Neutrophil (primary cell): Measurements from ENCODE around the gene CRMP1.

Experiments used
- H3K27ac ChIP-seq: fragments of 200-600 bp; sonication (generic); 2 replicates; pipeline ENCODE4 v1.5.1; 2016; ENCODE audit warnings: mild to moderate bottlenecking, moderate library complexity
- H3K27me3 ChIP-seq: fragments of 200-600 bp; sonication (generic); 2 replicates; pipeline ENCODE4 v1.6.0; 2016; ENCODE audit warnings: mild to moderate bottlenecking
- H3K36me3 ChIP-seq: fragments of 200-600 bp; sonication (generic); 2 replicates; pipeline ENCODE4 v1.5.1; 2017
- H3K4me1 ChIP-seq, 2 experiments: fragments of 200-600 bp in 1 of 2; sonication (generic) in 1 of 2; 1 replicate in 1 of 2; 2 replicates in 1 of 2; pipeline versions ENCODE4 v1.5.1 to v1.6.1; 2013 to 2016; ENCODE audit warnings: low read depth in 1 of 2, low read length in 1 of 2, mild to moderate bottlenecking in 1 of 2, moderate library complexity in 1 of 2; ENCODE audit not compliant: control insufficient read depth in 1 of 2, insufficient read depth in 1 of 2
- H3K4me3 ChIP-seq, 2 experiments: fragments of 200-600 bp in 1 of 2; sonication (generic) in 1 of 2; 1 replicate in 1 of 2; 2 replicates in 1 of 2; pipeline ENCODE4 v1.5.1; 2013 to 2016; ENCODE audit warnings: low read depth in 1 of 2, low read length in 1 of 2, mild to moderate bottlenecking in 1 of 2, moderate library complexity in 1 of 2
- H3K9me3 ChIP-seq: fragments of 200-600 bp; sonication (generic); 2 replicates; pipeline ENCODE4 v1.5.1; 2016
- TF ChIP-seq, protein P1 (sequence below): fragments of 200-600 bp; sonication (generic); IDR thresholded peaks from 2 replicates; pipeline ENCODE4 v1.5.1; 2016; ENCODE audit warnings: antibody characterized with exemption

The CRMP1 gene

DNA sequence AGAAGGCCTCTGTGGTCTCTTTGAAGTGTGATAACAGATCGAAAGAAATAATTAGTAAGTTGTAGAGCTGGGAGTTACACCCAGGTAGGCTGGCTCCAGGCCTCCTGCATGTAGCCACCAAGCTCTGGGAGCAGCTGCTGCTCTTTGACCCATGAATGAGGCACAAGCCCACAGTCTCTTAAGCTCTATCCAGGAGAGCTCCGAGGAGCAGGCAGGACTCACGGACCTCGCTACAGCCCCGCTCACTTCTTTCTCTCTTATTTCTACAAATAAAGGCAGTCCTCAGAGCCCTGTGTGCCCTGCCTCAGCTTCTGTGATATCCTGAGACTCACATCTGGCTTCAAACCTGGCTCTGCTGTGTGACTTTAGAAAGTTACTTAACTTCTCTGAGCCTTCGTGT is 95.0 kb downstream of the CRMP1 start:
- H3K36me3 ChIP-seq, result no peaks in the 10 kb centered on the region
- H3K27me3 ChIP-seq, result no peaks in the 10 kb centered on the region
- TF ChIP-seq, protein P1, sequence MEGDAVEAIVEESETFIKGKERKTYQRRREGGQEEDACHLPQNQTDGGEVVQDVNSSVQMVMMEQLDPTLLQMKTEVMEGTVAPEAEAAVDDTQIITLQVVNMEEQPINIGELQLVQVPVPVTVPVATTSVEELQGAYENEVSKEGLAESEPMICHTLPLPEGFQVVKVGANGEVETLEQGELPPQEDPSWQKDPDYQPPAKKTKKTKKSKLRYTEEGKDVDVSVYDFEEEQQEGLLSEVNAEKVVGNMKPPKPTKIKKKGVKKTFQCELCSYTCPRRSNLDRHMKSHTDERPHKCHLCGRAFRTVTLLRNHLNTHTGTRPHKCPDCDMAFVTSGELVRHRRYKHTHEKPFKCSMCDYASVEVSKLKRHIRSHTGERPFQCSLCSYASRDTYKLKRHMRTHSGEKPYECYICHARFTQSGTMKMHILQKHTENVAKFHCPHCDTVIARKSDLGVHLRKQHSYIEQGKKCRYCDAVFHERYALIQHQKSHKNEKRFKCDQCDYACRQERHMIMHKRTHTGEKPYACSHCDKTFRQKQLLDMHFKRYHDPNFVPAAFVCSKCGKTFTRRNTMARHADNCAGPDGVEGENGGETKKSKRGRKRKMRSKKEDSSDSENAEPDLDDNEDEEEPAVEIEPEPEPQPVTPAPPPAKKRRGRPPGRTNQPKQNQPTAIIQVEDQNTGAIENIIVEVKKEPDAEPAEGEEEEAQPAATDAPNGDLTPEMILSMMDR, result no peak
- H3K9me3 ChIP-seq, result no peaks in the 10 kb centered on the region
- no peaks in the 10 kb centered on the region for H3K4me1 ChIP-seq
- no peak overlapping the region for H3K4me3 ChIP-seq
- H3K27ac ChIP-seq, result no peak overlapping the region

DNA sequence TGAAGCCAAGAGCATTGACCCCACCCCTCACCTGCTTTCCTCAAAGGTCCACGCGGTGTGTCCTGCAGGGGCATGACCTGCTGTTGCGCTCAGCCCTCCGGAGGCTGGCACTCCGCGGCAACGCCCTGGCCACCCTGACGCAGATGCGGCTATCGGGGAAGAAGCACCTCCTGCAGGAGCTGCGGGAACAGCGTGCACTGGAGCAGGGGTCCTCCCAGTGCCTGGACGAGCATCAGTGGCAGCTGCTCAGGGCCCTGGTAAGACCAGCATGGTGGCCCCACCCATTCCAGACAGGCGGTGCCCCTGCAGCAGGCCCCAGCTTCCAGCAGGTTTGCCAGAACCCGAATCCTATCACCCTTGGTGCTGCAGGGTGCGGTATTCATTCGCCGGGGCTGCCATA is 95.9 kb downstream of the CRMP1 start:
- Histone ChIP-seq H3K27me3 (no peaks in the 10 kb centered on the region), H3K27ac (no peak overlapping the region), H3K36me3 (no peaks in the 10 kb centered on the region), H3K9me3 (no peaks in the 10 kb centered on the region), H3K4me1 (no peaks in the 10 kb centered on the region), H3K4me3 (no peak overlapping the region)
- TF ChIP-seq, protein P1, result no peak

DNA sequence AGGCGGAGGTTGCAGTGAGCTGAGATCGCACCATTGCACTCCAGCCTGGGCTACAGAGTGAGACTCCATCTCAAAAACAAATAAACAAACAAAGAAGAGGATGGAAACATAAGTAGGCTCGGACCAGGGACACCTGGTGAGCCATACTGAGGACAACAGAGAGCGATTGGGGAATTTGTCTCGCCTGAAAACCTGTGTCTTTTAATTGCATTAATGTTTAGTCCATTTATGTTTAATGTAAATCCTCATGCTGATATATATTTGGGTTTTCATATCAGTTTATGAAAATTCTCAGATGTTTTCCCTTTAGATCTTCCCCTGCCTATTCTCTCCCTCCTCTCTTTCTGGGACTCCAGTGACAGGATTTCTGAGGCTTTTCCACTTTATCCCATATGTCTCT is 97.3 kb downstream of the CRMP1 start:
- H3K9me3 ChIP-seq, result no peaks in the 10 kb centered on the region
- TF ChIP-seq, protein P1, result no peak
- H3K27me3 ChIP-seq, result no peaks in the 10 kb centered on the region
- no peak overlapping the region for H3K4me3 ChIP-seq
- H3K4me1 ChIP-seq, result no peaks in the 10 kb centered on the region
- H3K36me3 ChIP-seq, result no peaks in the 10 kb centered on the region
- no peak overlapping the region for H3K27ac ChIP-seq

DNA sequence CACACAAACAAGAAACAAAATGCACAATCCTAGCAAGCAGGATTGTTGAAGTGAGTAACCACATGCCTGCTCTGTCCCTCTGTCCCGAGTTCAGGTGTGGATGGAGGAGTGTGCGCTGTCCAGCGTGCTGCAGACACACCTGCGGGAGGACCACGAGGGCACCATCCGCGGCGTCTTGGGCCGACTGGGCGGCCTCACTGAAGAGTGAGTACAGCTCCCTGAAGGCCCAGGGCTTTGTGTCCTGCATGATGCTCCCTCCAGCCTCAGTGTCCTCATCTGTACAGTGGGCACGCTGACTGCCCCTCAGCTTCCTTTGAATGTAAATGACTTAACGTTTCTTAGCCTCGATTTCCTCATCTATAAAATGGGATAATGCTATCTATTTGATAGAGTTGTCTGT is 99.4 kb downstream of the CRMP1 start:
- no peaks in the 10 kb centered on the region for H3K27me3 ChIP-seq
- no peaks in the 10 kb centered on the region for H3K36me3 ChIP-seq
- no peak overlapping the region for H3K4me3 ChIP-seq
- TF ChIP-seq, protein P1, result no peak
- no peak overlapping the region for H3K27ac ChIP-seq
- H3K9me3 ChIP-seq, result no peaks in the 10 kb centered on the region
- H3K4me1 ChIP-seq, result no peaks in the 10 kb centered on the region

DNA sequence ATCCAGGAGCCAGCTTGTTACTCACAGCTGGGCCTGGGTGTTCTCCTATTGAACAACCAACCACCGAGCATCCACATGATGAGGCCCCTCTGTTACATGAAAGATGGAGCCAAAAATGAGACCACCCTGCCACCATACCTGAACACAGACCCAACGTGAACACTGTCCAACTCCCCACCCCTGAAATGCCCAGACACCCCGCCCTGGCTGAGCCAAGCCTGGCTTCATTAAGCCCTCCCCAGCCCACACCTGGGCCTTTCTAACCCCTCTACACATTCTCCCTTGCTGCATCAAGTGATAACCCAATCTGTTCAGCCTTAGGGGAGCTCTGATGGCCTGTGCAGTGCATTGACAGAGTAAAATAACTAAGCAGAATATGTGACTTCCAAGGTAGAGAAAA is 101.2 kb downstream of the CRMP1 start:
- Histone ChIP-seq H3K27me3 (no peaks in the 10 kb centered on the region), H3K9me3 (no peaks in the 10 kb centered on the region), H3K4me3 (no peak overlapping the region), H3K36me3 (no peaks in the 10 kb centered on the region), H3K27ac (no peak overlapping the region), H3K4me1 (no peaks in the 10 kb centered on the region)
- TF ChIP-seq, protein P1, result no peak

DNA sequence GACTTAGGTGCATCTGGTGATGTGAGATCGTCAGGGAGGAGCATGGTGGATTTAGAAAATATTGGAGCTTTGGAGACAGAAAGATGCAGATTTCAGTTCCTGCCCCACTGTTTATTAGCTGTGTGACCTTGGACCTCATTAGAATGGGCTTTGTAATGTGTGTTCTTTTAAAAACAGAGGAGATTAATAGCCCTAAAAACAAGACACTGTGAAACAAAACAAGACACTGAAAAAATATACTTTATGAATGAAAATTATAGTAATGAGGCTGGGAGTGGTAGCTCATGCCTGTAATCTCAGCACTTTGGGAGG is 102.4 kb downstream of the CRMP1 start:
- TF ChIP-seq, protein P1, result no peak
- H3K27ac ChIP-seq, result no peak overlapping the region
- H3K4me1 ChIP-seq, result no peaks in the 10 kb centered on the region
- H3K9me3 ChIP-seq, result no peaks in the 10 kb centered on the region
- no peaks in the 10 kb centered on the region for H3K36me3 ChIP-seq
- no peak overlapping the region for H3K4me3 ChIP-seq
- H3K27me3 ChIP-seq, result no peaks in the 10 kb centered on the region
